GM18520 (cell line): ENCODE measurements around the gene ISG20L2.

Source experiments
- ATAC-seq: cut with Tn5 transposase; IDR thresholded peaks from one replicate; pipeline ENCODE4 v1.9.1; 2021; ENCODE audit not compliant: unreplicated experiment

The ISG20L2 gene

GRCh38 chr1:156754219-156754618 is 25.7 kb upstream of the ISG20L2 start:
- ATAC-seq: no peak

GRCh38 chr1:156752843-156753482 is 24.4 kb upstream of the ISG20L2 start:
- ATAC-seq: no peak

GRCh38 chr1:156751757-156752481 is 23.4 kb upstream of the ISG20L2 start:
- peak; percentile 82 for ATAC-seq

- ATAC-seq: peak; percentile 5
Observed at GRCh38 chr1:156751451-156751756, 22.8 kb upstream of the ISG20L2 start, which contains the start of gene HDGF. Gene HDGF (minus strand): TSS chr1:156751675. CDS start chr1:156751429, 246 bp downstream.

- ATAC-seq: peak; percentile 10
Observed at GRCh38 chr1:156750711-156751450, 22.3 kb upstream of the ISG20L2 start.

- ATAC-seq: no peak
Observed at GRCh38 chr1:156750191-156750672, 21.7 kb upstream of the ISG20L2 start.

GRCh38 chr1:156749419-156750118 is 21.0 kb upstream of the ISG20L2 start:
- ATAC-seq: no peak

GRCh38 chr1:156748670-156749418 is 20.3 kb upstream of the ISG20L2 start:
- no peak for ATAC-seq

- ATAC-seq: no peak
Observed at GRCh38 chr1:156747742-156748669, 19.4 kb upstream of the ISG20L2 start.

GRCh38 chr1:156746728-156747631 is 18.4 kb upstream of the ISG20L2 start:
- no peak for ATAC-seq

GRCh38 chr1:156746406-156746727 is 17.8 kb upstream of the ISG20L2 start:
- no peak for ATAC-seq

GRCh38 chr1:156745881-156746280 is 17.3 kb upstream of the ISG20L2 start:
- no peak for ATAC-seq

GRCh38 chr1:156744786-156745419 is 16.3 kb upstream of the ISG20L2 start:
- no peak for ATAC-seq

- ATAC-seq: no peak
Observed at GRCh38 chr1:156744344-156744743, 15.8 kb upstream of the ISG20L2 start.

- no peak for ATAC-seq
Observed at GRCh38 chr1:156743367-156744302, 15.1 kb upstream of the ISG20L2 start.

- ATAC-seq: no peak
Observed at GRCh38 chr1:156742801-156743200, 14.2 kb upstream of the ISG20L2 start.

GRCh38 chr1:156742017-156742416 is 13.5 kb upstream of the ISG20L2 start:
- ATAC-seq: no peak
